Mammary epithelial cell (primary cell): ENCODE results near the gene TSPAN18.

ENCODE experiments used
- EZH2 ChIP-seq: IDR thresholded peaks from 2 replicates; pipeline ENCODE4 v1.6.1; 2012; ENCODE audit warnings: low read length, inconsistent platforms, borderline replicate concordance
- TF ChIP-seq, protein P1 (sequence below), 2 donors: IDR thresholded peaks in 1 of 2; conservative IDR thresholded peaks in 1 of 2; 2 replicates each; pipeline ENCODE4 v1.5.1; 2011 to 2012; ENCODE audit warnings: inconsistent platforms in 2 of 2, low read length in 2 of 2, mild to moderate bottlenecking in 2 of 2, control low read depth in 1 of 2, low read depth in 1 of 2; ENCODE audit not compliant: insufficient read depth in 1 of 2; ENCODE audit errors: extremely low read depth in 1 of 2

- TF ChIP-seq, protein P1, sequence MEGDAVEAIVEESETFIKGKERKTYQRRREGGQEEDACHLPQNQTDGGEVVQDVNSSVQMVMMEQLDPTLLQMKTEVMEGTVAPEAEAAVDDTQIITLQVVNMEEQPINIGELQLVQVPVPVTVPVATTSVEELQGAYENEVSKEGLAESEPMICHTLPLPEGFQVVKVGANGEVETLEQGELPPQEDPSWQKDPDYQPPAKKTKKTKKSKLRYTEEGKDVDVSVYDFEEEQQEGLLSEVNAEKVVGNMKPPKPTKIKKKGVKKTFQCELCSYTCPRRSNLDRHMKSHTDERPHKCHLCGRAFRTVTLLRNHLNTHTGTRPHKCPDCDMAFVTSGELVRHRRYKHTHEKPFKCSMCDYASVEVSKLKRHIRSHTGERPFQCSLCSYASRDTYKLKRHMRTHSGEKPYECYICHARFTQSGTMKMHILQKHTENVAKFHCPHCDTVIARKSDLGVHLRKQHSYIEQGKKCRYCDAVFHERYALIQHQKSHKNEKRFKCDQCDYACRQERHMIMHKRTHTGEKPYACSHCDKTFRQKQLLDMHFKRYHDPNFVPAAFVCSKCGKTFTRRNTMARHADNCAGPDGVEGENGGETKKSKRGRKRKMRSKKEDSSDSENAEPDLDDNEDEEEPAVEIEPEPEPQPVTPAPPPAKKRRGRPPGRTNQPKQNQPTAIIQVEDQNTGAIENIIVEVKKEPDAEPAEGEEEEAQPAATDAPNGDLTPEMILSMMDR (conservative IDR thresholded peaks at IDR 0.05 in 1 of 2, IDR thresholded peaks at IDR 0.05 in 1 of 2; ENCODE audit: extremely low read depth in 1 of 2, insufficient read depth in 1 of 2, low read depth in 1 of 2, low read length in 2 of 2) = no peak
- no peak for TF ChIP-seq EZH2
Observed at GRCh38 chr11:44952500-44953260, 225.9 kb downstream of the TSPAN18 start.
